H1 (cell line): ENCODE measurements around the gene MMP28. TPM values are rescaled to one million over a fixed set of nuclear protein-coding genes. Genes with fewer than 3 reads are reported as not detected.

Source experiments
- ASH2L ChIP-seq: fragments of 200-600, 300-600 bp; sonication (generic); IDR thresholded peaks from one replicate; pipeline ENCODE4 v1.7.1; 2017; ENCODE audit warnings: low read length
- ATF3 ChIP-seq: IDR thresholded peaks from 2 replicates; pipeline ENCODE4 v1.6.1; 2011; ENCODE audit warnings: low read depth, mild to moderate bottlenecking, low read length; ENCODE audit not compliant: insufficient read depth
- CHD7 ChIP-seq: fragments of 300-600 bp; sonication (generic); IDR thresholded peaks from 2 replicates; pipeline ENCODE4 v1.7.1; 2012; ENCODE audit warnings: low read length, moderate library complexity, mild to moderate bottlenecking, inconsistent platforms; ENCODE audit not compliant: insufficient replicate concordance
- EZH2 ChIP-seq: fragments of 200-600 bp; sonication (generic); IDR thresholded peaks from 2 replicates; pipeline ENCODE4 v1.7.1; 2012; ENCODE audit warnings: low read depth, mild to moderate bottlenecking, moderate library complexity, low read length, inconsistent platforms; ENCODE audit not compliant: severe bottlenecking
- SP2 ChIP-seq: IDR thresholded peaks from 2 replicates; pipeline ENCODE4 v1.6.1; 2012; ENCODE audit warnings: mild to moderate bottlenecking, low read length, inconsistent platforms
- TAF7 ChIP-seq: optimal IDR thresholded peaks from 2 replicates; pipeline ENCODE3; 2011; ENCODE audit warnings: low read depth, mild to moderate bottlenecking, inconsistent platforms, low read length, moderate library complexity, borderline replicate concordance
- polyA plus RNA-seq, 7 experiments: library from polyadenylated mRNA; depleted of rRNA in 3 of 7; stranded (reverse) in 5 of 7; unstranded in 2 of 7; fragments of >200 nt in 5 of 7; fragments of 200-250 nt in 2 of 7; gene quantifications; 1 replicate in 5 of 7; 2 replicates in 1 of 7; 4 replicates in 1 of 7; pipeline versions ENCODE4 v1.2.1 to v1.2.3, GENCODE V29; 2011 to 2013; ENCODE audit warnings: missing spikeins in 2 of 7, mixed read lengths in 2 of 7
- total RNA-seq: library from RNA; stranded (reverse); fragmentation: NEBNext Ultra II Directional; extraction: Animal tissue kit (Norgen Biotek cat#: 25700); gene quantifications from 2 replicates; pipeline ENCODE4 v1.2.1, GENCODE V29; 2021
- TF ChIP-seq, protein P1 (sequence below): IDR thresholded peaks from 2 replicates; pipeline ENCODE4 v1.6.1; 2012; ENCODE audit warnings: inconsistent platforms
- TF ChIP-seq, protein P2 (sequence below): IDR thresholded peaks from 2 replicates; pipeline ENCODE4 v1.6.1; 2012; ENCODE audit warnings: inconsistent platforms

Gene MMP28
- total and polyA plus RNA-seq, 2 of the 8 experiments (the other 6 are each of a cell fraction or from before 2014, with no cell fraction given): not detected

GRCh38 chr17:35765756-35766488, 29.5 kb downstream of the MMP28 start (continued):
- TF ChIP-seq CHD7 (no peak), ATF3 (no peak), EZH2 (no peak), TAF7 (no peak), SP2 (no peak), ASH2L (no peak)
- TF ChIP-seq, protein P1, sequence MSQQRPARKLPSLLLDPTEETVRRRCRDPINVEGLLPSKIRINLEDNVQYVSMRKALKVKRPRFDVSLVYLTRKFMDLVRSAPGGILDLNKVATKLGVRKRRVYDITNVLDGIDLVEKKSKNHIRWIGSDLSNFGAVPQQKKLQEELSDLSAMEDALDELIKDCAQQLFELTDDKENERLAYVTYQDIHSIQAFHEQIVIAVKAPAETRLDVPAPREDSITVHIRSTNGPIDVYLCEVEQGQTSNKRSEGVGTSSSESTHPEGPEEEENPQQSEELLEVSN: no peak
- TF ChIP-seq, protein P2, sequence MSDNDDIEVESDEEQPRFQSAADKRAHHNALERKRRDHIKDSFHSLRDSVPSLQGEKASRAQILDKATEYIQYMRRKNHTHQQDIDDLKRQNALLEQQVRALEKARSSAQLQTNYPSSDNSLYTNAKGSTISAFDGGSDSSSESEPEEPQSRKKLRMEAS: no peak
